GM21529 (cell line): ENCODE results near the gene PGRMC1.
"Not testable (repeated sequence)": the region's sequence is repeated elsewhere in the genome, so short reads cannot be mapped to it uniquely, and the experiment has no call there.

Experiments used
- ATAC-seq: cut with Tn5 transposase; IDR thresholded peaks from one replicate; pipeline ENCODE4 v1.9.1; 2021; ENCODE audit not compliant: unreplicated experiment

PGRMC1 gene

DNA sequence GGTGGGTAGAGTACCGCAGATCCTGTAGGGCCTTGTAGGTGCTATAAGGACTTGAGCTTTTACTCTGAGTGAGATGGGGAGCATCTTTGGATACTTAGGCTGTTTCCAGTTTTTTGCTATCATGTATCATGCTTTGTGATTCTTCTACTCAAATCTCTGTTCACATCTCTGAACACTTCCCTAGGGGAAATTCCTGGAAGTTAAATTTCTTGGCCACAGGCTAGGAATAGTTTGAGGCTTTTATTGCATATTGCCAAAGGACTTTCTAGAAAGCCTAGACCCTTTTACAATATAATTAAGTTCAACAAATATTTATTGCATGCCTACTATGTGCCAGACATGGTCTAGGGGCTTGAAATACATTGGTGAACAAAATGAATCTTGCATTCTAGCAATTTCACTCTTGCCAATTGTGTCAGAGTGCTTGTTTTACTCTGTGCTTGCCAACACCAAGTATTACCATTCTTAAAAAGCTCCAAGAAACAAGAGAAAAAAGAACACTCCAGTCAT is 4.1 kb upstream of the PGRMC1 start:
- ATAC-seq = no peak

- ATAC-seq = no peak
Measured at GRCh38 chrX:119235051-119235511, 1.0 kb upstream of the PGRMC1 start.

- peak; percentile 21 for ATAC-seq
Measured at GRCh38 chrX:119236623-119237561, 807 bp downstream of the PGRMC1 start.

- ATAC-seq = no peak
Measured at GRCh38 chrX:119237562-119237942, 1.5 kb downstream of the PGRMC1 start.

DNA sequence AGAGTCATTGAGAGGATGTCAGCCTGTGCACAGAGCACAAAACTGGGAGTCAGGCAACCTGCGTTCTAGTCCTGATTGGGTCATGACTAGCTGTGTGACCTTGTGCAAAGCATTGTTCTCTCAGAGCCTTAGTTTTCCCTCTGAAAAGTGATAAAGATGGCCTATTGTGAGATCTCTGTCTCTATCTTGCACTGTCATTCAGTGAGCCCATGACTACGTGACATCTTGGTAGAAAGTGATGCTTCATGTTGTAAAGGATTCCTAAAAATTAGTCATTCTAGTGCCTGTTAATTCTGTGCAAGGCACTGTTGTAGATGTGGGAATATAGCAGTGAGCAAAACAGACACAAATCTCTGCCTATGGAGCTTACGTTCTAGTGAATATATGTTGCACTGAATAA is 2.5 kb downstream of the PGRMC1 start:
- ATAC-seq = no peak

GRCh38 chrX:119240356-119240755 is 4.3 kb downstream of the PGRMC1 start:
- ATAC-seq = no peak

GRCh38 chrX:119247702-119248101 is 11.6 kb downstream of the PGRMC1 start:
- ATAC-seq = no peak

DNA sequence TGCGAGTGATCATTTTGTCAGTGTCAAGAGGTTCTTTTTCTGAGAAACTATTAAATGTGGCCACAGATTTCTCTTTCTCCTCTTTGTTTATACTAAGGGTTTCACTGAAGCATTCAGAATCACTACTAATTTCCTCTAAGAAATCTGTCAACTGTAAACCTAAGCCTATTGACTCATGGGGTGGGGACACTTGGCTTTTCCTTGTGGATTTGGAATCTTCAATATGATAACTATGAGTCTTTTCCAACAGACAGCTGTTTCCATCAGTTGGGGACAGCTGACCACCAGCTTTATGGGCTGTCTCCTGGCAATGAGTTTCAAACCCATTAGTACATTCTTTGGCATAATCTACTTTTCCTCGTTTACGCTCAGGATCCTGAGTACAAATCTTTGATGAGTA is 13.8 kb downstream of the PGRMC1 start:
- no peak for ATAC-seq

GRCh38 chrX:119251386-119251785 is 15.3 kb downstream of the PGRMC1 start:
- ATAC-seq = no peak

DNA sequence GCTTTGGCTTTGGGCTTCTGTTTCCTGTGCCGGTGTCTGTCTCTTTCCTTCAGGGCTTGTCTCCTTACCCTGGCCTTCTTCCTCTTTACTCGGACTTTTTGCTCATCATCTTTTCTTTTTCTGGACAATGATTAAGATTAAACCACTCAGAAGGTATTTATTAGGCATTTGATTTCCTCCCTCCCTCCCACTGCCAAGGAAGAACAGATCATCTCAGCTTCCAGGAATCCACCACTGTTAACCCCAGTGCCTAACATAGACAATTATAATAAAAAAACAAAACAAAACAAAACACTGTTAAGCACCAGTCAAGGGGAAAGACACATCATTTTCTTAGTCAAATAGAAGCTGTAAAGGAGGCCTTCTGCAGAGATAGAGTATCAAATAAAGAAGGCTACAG is 16.6 kb downstream of the PGRMC1 start:
- no peak for ATAC-seq

DNA sequence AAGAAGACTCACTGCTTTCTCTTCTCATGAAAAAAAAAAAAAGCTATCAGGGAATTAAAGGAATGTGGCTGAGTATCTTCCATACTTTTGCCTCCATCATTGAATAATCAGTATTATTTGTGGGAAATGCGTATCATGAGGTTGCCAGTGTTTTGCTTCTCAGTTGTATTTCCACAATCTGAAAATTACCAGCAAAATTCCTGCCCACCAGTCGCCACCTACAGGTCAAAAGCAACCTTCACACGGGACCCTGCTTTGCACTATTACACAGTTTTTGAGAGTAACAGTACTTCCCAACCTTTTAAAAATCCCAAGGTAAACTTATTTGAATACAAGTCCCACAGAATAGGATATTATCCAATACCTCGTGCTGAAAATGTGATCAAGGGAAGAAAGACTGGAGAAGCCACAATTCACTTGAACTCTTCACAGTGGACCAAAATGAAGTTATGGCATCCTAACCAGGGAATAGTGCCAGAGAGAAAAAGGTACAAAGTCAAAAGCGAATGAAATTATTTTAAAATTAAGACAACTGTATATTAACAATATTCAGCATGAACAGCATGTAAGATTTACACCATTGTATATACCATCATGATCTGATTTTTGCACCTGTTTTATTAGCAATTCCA is 30.4 kb downstream of the PGRMC1 start:
- no peak for ATAC-seq

GRCh38 chrX:119267115-119267514 is 31.0 kb downstream of the PGRMC1 start:
- ATAC-seq = not testable (repeated sequence)

DNA sequence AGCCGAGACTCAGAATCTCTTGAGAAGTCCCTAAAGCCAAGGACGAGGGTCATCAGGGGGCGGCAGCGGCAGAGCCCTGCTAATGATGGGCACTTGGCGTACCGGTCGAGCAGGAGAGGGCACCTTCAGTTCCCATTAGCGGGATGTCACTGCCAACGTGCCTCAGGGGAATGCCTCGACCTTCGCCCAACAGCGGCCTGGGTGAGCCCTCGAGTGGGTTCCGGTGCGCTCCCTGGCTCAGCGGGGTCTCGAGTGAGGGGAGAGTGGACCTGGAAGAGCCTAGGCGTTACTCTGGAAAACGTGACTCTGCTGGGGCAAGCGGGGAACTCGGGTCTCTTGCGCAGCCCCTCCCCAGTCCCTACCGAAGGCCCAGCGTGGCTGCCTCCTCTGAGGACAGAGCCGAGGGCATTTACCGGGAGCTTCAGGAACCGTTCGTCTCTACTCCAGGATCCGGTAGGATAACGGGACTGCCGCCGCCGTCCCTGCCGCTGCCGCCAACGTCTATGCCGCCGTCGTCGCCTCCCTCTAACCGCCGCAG is 36.9 kb downstream of the PGRMC1 start:
- ATAC-seq = no peak

DNA sequence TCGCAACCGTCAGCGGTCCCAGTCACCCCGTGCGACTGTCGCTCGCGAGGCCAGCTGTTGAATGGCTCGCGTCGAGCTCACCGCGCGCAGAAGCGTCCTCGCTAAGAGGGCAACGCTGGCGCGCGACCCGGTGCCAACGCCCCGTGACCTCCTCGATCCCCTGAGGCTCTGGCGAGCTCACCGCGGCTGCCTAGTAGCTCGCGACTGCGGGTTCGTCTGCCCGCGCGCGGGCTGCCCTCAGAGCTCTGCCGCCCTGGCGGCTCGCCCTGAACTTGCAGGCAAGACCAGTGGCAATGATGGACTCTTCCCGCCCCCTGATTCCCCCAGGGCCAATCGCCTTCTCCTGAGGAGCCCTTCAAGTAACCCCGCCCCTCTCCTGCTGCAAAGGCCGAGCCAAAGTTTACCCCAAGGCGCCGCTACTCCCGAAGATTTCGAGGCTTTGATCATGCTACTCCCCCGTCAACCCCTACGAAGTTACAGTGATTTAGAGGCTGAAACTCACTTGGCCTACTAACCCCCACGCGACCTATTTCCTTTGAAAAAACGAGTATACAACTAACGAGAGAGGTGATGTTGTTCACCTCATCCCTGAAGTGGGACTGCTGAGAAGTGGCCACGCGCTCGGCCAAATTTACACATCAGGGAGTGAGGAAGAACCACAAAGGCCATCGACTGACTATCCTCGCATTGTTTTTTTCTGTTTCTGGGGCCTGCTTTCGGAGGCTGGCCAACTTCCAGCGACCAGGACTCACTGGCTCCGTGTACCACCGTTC is 37.5 kb downstream of the PGRMC1 start:
- ATAC-seq = no peak

GRCh38 chrX:119282347-119282746 is 46.3 kb downstream of the PGRMC1 start:
- not testable (repeated sequence) for ATAC-seq

DNA sequence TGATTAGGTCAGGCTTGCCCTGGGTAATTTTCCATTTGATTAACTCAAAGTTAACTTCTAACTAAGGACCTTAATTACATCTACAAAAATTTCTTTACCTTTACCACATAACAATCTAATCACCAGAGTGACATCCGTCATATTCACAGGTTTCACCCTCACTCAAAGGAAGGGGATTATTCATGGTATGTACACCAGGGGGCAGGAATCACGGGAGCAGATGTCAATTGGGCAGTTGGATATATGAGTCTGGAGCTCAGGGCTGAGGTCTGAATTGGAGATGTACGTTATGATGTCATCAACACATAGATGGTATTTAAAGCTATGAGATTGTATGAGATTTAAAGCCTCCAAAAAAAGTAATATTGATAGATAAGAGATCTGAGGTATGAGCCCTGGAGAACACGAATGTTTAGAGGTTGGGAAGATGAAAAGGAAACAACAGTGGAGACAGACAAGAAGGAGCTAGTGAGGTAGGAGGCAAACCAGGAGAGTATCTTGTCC is 52.9 kb downstream of the PGRMC1 start:
- no peak for ATAC-seq

- no peak for ATAC-seq
Measured at GRCh38 chrX:119290476-119290875, 54.4 kb downstream of the PGRMC1 start.

DNA sequence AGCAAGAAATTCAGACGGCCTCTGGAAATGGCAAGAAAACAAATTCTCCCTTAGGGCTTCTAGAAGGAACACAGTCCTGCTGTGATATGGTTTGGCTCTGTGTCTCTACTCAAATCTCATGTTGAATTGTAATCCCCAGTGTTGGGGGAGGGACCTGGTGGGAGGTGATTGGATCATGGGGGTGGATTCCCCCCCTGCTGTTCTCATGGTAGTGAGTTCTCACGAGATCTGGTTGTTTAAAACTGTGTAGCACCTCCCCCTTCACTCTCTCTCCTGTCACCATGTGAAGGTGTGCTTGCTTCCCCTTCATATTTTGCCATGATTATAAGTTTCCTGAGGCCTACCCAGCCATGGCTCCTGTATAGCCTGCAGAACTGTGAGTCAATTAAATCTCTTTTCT is 55.2 kb downstream of the PGRMC1 start:
- not testable (repeated sequence) for ATAC-seq

DNA sequence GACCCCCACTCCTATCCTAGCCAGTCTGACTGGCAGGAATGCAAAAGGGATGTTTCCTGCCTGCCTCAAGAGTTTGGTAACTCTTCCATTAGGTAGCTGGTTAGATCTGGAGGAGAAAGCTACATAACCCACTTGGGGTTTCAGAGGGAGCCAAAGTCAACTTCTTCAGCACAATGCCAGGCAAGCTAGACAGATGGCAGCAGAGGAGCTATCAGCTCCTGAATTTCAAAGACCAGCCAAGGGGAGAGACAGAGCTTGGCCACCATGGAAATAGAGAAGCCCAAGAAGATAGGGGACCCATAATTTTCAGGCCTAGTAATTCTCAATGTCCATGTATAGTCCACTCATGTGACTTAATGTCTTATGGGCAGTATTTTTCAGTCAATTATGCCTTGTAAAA is 56.4 kb downstream of the PGRMC1 start:
- ATAC-seq = no peak
